HL-60 (cell line): ENCODE data around the gene TRERF1.

ENCODE experiments used
- DNase-seq, 2 experiments: peaks; one replicate each; pipeline ENCODE4 v3.0.0-alpha.2; 2010 to 2020; ENCODE audit warnings: low read depth in 1 of 2, low spot score in 1 of 2
- H3K27ac ChIP-seq: fragments of 250-450 bp; sonication (Bioruptor Pico); replicated peaks from 2 replicates; pipeline ENCODE4 v1.5.1; 2020; ENCODE audit warnings: mild to moderate bottlenecking, moderate library complexity
- H3K27me3 ChIP-seq: fragments of 250-450 bp; sonication (Bioruptor Pico); 2 replicates; pipeline ENCODE4 v1.5.1; 2021; ENCODE audit warnings: mild to moderate bottlenecking, moderate library complexity; ENCODE audit not compliant: insufficient read depth, poor library complexity, severe bottlenecking
- H3K4me3 ChIP-seq: replicated peaks from 2 replicates; pipeline ENCODE4 v1.5.1; 2011; ENCODE audit warnings: mild to moderate bottlenecking, control low read depth, low read length; ENCODE audit not compliant: insufficient read depth
- CTCF ChIP-seq: IDR thresholded peaks from one replicate; pipeline ENCODE4 v1.5.1; 2011; ENCODE audit warnings: low read length, control low read depth, inconsistent platforms; ENCODE audit not compliant: insufficient read depth
- GABPA ChIP-seq: IDR thresholded peaks from 2 replicates; pipeline ENCODE4 v1.6.1; 2012; ENCODE audit warnings: low read depth
- POLR2AphosphoS5 ChIP-seq: IDR thresholded peaks from 2 replicates; pipeline ENCODE4 v1.6.1; 2012; ENCODE audit warnings: low read depth
- REST ChIP-seq: IDR thresholded peaks from 2 replicates; pipeline ENCODE4 v1.6.1; 2012; ENCODE audit warnings: low read depth; ENCODE audit not compliant: insufficient replicate concordance
- SPI1 ChIP-seq: IDR thresholded peaks from 2 replicates; pipeline ENCODE4 v1.6.1; 2012; ENCODE audit warnings: low read depth, mild to moderate bottlenecking, borderline replicate concordance

TRERF1 gene

GRCh38 chr6:42407379-42407778 is 44.3 kb downstream of the TRERF1 start:
- Histone ChIP-seq H3K27ac (no peak overlapping the region), H3K4me3 (no peak overlapping the region), H3K27me3 (no peaks in the 10 kb centered on the region)
- TF ChIP-seq POLR2AphosphoS5, result no peak
- TF ChIP-seq GABPA, result no peak
- TF ChIP-seq SPI1, result peak; percentile 86; the same call in 1 of the 2 replicates
- TF ChIP-seq CTCF, result no peak
- TF ChIP-seq REST, result no peak
- DNase-seq, result peak in 1 of 2 experiments; percentile 20

DNA sequence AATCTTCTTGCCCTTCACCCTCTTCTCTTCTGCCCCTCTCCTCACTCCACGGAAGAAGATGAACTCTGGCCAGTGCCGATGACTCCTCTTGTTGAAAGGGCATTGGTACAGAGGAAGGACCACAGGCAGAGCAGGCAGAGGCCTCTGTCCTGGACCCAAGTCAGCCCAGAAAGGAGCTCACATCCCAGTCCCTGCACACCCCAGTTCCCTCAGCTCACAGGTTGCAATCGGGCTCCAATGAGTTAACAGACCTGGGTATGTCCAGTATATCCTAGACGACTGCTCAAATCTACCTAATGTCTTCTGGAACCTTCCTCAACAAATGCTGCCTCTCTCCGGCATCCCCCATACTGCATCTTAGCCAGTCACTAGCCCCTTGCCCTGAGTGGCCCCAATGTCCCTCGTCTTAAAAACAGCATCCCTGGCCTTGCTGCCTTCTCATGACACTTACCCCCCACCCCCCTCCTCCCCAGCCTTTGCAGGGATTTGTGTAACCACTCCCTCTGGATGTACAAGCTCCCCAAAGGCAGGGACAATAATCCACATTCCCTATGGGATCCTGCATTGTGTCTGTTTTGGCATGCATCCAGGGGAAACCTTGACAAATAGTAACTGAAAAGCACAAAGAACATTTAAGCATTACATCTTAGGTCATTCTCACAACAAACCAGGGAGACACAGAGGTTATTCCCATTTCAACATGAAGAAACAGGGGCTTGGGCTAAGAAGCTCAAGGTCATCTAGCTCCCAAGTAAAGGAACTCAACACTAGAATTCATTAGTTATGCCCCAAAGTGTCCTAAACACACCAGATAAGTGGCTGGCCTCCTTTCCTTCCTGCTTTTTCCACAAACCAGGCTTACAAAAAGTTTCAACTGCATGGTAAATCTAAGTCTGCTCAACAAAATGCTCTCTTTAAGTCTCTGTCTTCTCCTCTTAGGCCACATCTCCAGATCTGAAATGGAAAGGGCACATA is 45.1 kb downstream of the TRERF1 start:
- no peak for DNase-seq
- H3K27ac ChIP-seq, result no peak overlapping the region
- no peak overlapping the region for H3K4me3 ChIP-seq
- TF ChIP-seq REST (no peak), CTCF (no peak), POLR2AphosphoS5 (no peak), GABPA (no peak), SPI1 (no peak)
- H3K27me3 ChIP-seq, result no peaks in the 10 kb centered on the region

- no peak for DNase-seq
- TF ChIP-seq POLR2AphosphoS5 (no peak), GABPA (no peak), SPI1 (no peak), REST (no peak), CTCF (no peak)
- Histone ChIP-seq H3K4me3 (no peak overlapping the region), H3K27me3 (no peaks in the 10 kb centered on the region), H3K27ac (no peak overlapping the region)
Observed at GRCh38 chr6:42405021-42405420, 46.7 kb downstream of the TRERF1 start.
